Measurements from ENCODE around the gene ZNF418.
"Not testable (repeated sequence)": the region's sequence is repeated elsewhere in the genome, so short reads cannot be mapped to it uniquely, and the experiment has no call there.

GRCh38 chr19:57890706-57891105 is 44.5 kb downstream of the ZNF418 start:
- TF ChIP-seq CTCF (IDR thresholded peaks at IDR 0.05); POLR2AphosphoS5 (IDR thresholded peaks at IDR 0.05); POLR2A (IDR thresholded peaks at IDR 0.05); EP300 (IDR thresholded peaks at IDR 0.05; ENCODE audit: low read depth): not testable (repeated sequence)

Data from transverse colon (tissue), 4 donors.